Testis (tissue), 3 donors: ENCODE results near the gene GAD2. TPM values are rescaled to one million over a fixed set of nuclear protein-coding genes. Genes with fewer than 3 reads are reported as not detected.

Source experiments
- DNase-seq: peaks from one replicate; pipeline ENCODE4 v3.0.0-alpha.2; 2019
- H3K27ac ChIP-seq, 2 donors: fragments of 200-600 bp; sonication (generic); one replicate each; pipeline ENCODE4 v1.5.1; 2019
- H3K27me3 ChIP-seq: fragments of 200-600 bp; sonication (generic); one replicate; pipeline ENCODE4 v1.5.1; 2019
- H3K36me3 ChIP-seq: fragments of 200-600 bp; sonication (generic); one replicate; pipeline ENCODE4 v1.5.1; 2017; ENCODE audit warnings: low read depth; ENCODE audit errors: missing control alignments
- H3K4me1 ChIP-seq: fragments of 200-600 bp; sonication (generic); one replicate; pipeline ENCODE4 v1.5.1; 2019
- H3K4me3 ChIP-seq, 2 donors: fragments of 200-600 bp; sonication (generic); one replicate each; pipeline ENCODE4 v1.5.1; 2017 to 2019
- H3K9me3 ChIP-seq: fragments of 200-600 bp; sonication (generic); one replicate; pipeline ENCODE4 v1.5.1; 2017
- POLR2A ChIP-seq: fragments of 450-650 bp; IDR thresholded peaks from one replicate; pipeline ENCODE4 v1.6.1; 2017; ENCODE audit warnings: antibody characterized with exemption, mild to moderate bottlenecking, moderate library complexity
- WGBS, 2 donors: methylation state at CpG; one replicate each; pipeline ENCODE4 v1.1.5; 2018; 5-methylcytosine and 5-hydroxymethylcytosine counted together
- intact Hi-C: fragments of 100-400 bp; cut with DNase I; formaldehyde crosslinking; loops from one replicate; pipeline ENCODE4 v1.15.1; 2023; ENCODE audit warnings: low total_unique reads
- polyA plus RNA-seq: library from polyadenylated mRNA; stranded (reverse); fragments of 350-450 nt; fragmentation: Illumina TruSeq; extraction: RNeasy Lipid Tissue Mini Kit (QIAGEN cat#74804); gene quantifications from one replicate; pipeline ENCODE4 v1.2.3, GENCODE V29; 2014; ENCODE audit warnings: low read depth, low replicate concordance; ENCODE audit not compliant: insufficient read depth
- total RNA-seq, 2 donors: library from RNA; depleted of rRNA; stranded (reverse); fragments of >200 nt; gene quantifications; one replicate each; pipeline ENCODE4 v1.2.3, GENCODE V29; 2016
- TF ChIP-seq, protein P1 (sequence below), 3 experiments: fragments of 450-650 bp in 2 of 3; fragments of 200-600 bp in 1 of 3; sonication (generic) in 1 of 3; IDR thresholded peaks; one replicate each; pipeline ENCODE4 v1.5.1; 2016 to 2019; ENCODE audit warnings: antibody characterized with exemption in 3 of 3, mild to moderate bottlenecking in 2 of 3, moderate library complexity in 1 of 3

GAD2 gene
- total and polyA plus RNA-seq, 3 donors from 2014 or later: 0.66 to 2.2 (median 1.0) TPM

DNA sequence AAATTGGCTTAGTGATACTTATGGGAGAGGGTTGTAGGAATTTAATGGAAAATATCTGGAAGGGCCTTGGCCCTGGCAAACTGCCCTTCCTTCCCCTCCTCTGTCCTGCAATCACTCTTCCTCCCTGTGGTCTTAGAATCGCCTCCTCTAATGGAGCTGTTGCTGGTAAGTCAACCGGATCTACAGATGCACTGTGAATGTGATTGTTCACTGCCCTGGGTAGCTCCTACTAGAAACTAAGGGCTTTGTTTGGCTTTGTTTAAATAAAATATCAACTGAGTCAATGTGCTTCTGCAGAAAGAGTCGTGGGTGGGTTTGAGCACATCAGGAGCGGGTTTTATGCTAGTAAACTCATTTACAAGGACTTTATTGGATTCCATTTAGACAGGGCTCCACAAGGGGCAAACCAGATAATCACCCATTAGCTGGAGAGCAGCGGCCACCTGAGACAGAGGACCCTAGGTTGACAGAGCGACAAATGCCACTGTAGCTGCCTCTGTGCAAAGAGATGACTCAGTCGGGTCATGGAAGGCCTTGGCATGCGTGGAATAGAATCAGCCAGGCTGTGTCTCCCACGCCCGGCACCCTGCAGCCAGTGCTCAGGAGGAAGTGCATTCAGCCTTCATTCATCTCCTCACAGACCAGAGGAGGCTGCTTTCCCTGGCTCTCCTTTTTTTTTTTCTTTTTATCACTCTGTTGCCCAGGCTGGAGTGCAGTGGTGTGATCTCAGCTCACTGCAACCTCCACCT is 97.9 kb downstream of the GAD2 start:
- Histone ChIP-seq H3K4me1 (no peaks in the 10 kb centered on the region), H3K27ac (no peak overlapping the region), H3K36me3 (no peaks in the 10 kb centered on the region), H3K9me3 (no peaks in the 10 kb centered on the region), H3K4me3 (no peak overlapping the region), H3K27me3 (no peaks in the 10 kb centered on the region)
- 83 to 87% methylated on average over 10 of the region's 10 CpGs for WGBS, 2 donors
- no peak for DNase-seq
- intact Hi-C loops: no loop called here
- TF ChIP-seq, protein P1, sequence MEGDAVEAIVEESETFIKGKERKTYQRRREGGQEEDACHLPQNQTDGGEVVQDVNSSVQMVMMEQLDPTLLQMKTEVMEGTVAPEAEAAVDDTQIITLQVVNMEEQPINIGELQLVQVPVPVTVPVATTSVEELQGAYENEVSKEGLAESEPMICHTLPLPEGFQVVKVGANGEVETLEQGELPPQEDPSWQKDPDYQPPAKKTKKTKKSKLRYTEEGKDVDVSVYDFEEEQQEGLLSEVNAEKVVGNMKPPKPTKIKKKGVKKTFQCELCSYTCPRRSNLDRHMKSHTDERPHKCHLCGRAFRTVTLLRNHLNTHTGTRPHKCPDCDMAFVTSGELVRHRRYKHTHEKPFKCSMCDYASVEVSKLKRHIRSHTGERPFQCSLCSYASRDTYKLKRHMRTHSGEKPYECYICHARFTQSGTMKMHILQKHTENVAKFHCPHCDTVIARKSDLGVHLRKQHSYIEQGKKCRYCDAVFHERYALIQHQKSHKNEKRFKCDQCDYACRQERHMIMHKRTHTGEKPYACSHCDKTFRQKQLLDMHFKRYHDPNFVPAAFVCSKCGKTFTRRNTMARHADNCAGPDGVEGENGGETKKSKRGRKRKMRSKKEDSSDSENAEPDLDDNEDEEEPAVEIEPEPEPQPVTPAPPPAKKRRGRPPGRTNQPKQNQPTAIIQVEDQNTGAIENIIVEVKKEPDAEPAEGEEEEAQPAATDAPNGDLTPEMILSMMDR (IDR thresholded peaks at IDR 0.05): no peak
- no peak for TF ChIP-seq POLR2A

DNA sequence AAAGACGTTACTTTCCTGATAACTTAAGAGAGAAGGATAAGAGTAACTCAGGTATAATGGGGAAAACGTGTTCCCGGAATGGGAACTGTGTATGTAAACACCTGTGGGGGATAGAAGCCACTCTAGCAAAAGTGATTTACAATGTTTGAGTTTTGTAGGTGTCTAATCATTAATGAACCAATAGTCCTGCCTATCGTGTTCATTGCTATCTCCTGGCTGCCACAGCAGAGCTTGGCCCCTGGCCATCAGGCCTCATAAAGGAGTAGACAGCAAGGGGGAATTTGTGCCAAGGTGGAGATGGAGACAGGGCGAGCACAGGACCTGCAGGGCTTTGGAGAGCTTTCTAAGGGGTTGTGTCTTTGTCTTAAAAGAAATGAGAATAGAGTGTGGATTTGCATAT is 102.1 kb downstream of the GAD2 start:
- H3K36me3 ChIP-seq: no peaks in the 10 kb centered on the region
- H3K27me3 ChIP-seq: no peaks in the 10 kb centered on the region
- H3K27ac ChIP-seq: no peak overlapping the region
- no peak overlapping the region for H3K4me3 ChIP-seq
- TF ChIP-seq POLR2A: no peak
- TF ChIP-seq, protein P1 (IDR thresholded peaks at IDR 0.05): no peak
- no peaks in the 10 kb centered on the region for H3K4me1 ChIP-seq
- no peaks in the 10 kb centered on the region for H3K9me3 ChIP-seq
- DNase-seq: no peak
- WGBS, 2 donors: 64 to 68% methylated on average over 5 of the region's 5 CpGs
- intact Hi-C loops: no loop called here

DNA sequence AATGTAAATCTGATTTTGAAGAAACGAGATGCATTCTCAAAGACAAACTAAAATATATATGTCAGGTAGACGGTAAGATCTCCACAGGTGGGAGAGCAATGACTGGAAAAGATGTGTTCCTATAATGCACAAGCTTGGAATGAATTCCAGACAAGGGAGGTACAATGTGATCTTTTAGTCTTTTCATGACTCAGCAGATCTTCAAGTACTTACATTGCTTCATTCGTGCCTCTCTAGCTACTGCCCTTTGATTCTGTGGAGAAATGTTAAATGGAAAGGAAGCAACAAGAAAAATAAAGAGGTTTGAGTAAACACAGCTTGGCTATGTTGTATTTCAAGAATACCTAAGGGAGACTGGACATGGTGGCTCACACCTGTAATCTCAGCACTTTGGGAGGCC is 106.6 kb downstream of the GAD2 start:
- Histone ChIP-seq H3K4me1 (no peaks in the 10 kb centered on the region), H3K9me3 (no peaks in the 10 kb centered on the region), H3K27me3 (no peaks in the 10 kb centered on the region), H3K36me3 (no peaks in the 10 kb centered on the region), H3K27ac (no peak overlapping the region), H3K4me3 (no peak overlapping the region)
- DNase-seq: no peak
- intact Hi-C loops: no loop called here
- WGBS, 2 donors: 77% methylated on average over 3 of the region's 3 CpGs
- TF ChIP-seq POLR2A: no peak
- TF ChIP-seq, protein P1 (IDR thresholded peaks at IDR 0.05): no peak

DNA sequence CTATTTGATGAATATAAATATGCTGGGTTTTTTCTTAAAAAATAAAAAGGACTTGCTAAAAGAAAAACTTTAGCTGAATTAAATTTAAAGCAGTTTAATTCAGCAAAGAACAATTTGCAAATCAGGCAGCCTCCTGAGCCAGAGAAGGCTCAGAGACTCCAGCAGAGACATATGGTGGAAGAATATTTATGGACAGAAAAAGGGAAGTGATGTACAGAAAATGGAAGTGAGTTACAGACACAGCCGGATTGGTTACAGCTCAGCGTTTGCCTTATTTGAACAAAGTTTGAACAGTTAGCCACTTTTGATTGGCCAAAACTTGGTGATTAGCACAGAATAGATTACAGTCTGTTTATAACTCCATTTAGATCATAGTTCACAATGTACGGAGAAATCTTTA is 110.3 kb downstream of the GAD2 start:
- H3K27me3 ChIP-seq: no peaks in the 10 kb centered on the region
- no peak overlapping the region for H3K27ac ChIP-seq
- no peak for TF ChIP-seq POLR2A
- no peaks in the 10 kb centered on the region for H3K9me3 ChIP-seq
- WGBS, 2 donors: 85 to 88% methylated on average over 3 of the region's 3 CpGs
- H3K4me3 ChIP-seq: no peak overlapping the region
- intact Hi-C loops: no loop called here
- DNase-seq: no peak
- H3K4me1 ChIP-seq: no peaks in the 10 kb centered on the region
- H3K36me3 ChIP-seq: no peaks in the 10 kb centered on the region

DNA sequence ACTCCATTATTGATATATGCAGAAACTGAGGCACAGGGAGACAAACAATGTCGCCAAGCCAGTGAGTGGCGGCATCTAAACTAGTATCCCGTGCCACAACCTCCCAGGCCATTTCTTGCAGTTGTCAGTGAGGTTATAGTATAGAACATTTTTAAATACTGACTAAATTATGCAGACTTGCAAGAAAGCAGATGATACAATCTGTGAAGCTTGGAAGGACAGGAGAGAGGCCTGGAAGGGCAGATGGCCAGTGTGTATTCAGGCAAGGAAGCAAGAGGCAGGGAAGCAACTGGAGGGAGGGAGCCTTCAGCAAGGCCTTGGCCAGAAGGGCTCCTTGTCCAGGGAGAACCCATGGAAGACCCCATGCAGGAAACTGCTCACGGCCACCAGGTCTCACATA is 111.2 kb downstream of the GAD2 start:
- TF ChIP-seq, protein P1 (IDR thresholded peaks at IDR 0.05): no peak
- no peak for TF ChIP-seq POLR2A
- no peaks in the 10 kb centered on the region for H3K4me1 ChIP-seq
- no peaks in the 10 kb centered on the region for H3K9me3 ChIP-seq
- no peaks in the 10 kb centered on the region for H3K27me3 ChIP-seq
- 88 to 94% methylated on average over 4 of the region's 4 CpGs for WGBS, 2 donors
- H3K4me3 ChIP-seq: no peak overlapping the region
- no peak overlapping the region for H3K27ac ChIP-seq
- no peak for DNase-seq
- intact Hi-C loops: no loop called here
- no peaks in the 10 kb centered on the region for H3K36me3 ChIP-seq
